Glomerular visceral epithelial cell (primary cell): ENCODE data around the gene NR2F1-AS1.
"Not testable (repeated sequence)": the region's sequence is repeated elsewhere in the genome, so short reads cannot be mapped to it uniquely, and the experiment has no call there.

Experiments
- DNase-seq: peaks from one replicate; pipeline ENCODE4 v3.0.0-alpha.2; 2016; ENCODE audit errors: extremely low spot score

Gene NR2F1-AS1

GRCh38 chr5:93517828-93518227, 63.2 kb downstream of the NR2F1-AS1 start:
- no peak for DNase-seq

DNA sequence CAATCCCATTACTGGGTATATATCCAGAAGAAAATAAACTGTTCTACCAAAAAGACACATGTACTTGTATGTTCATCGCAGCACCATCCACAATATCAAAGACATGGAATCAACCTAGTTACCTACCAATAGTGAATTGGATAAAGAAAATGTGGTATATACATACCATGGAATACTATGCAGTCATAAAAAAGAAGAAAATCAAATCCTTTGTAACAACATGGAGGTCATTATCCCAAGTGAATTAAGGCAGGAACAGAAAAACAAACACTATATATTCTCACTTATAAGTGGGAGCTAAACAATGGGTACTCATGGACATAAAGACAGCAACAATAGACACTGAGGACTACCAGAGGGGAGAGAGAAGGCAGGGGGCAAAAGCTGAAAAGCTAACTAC, 67.7 kb downstream of the NR2F1-AS1 start:
- DNase-seq = no peak

GRCh38 chr5:93512799-93513198, 68.2 kb downstream of the NR2F1-AS1 start:
- peak; percentile 45 for DNase-seq

- no peak for DNase-seq
Observed at GRCh38 chr5:93511445-93511844, 69.6 kb downstream of the NR2F1-AS1 start.

GRCh38 chr5:93510626-93511380, 70.2 kb downstream of the NR2F1-AS1 start:
- no peak for DNase-seq

DNA sequence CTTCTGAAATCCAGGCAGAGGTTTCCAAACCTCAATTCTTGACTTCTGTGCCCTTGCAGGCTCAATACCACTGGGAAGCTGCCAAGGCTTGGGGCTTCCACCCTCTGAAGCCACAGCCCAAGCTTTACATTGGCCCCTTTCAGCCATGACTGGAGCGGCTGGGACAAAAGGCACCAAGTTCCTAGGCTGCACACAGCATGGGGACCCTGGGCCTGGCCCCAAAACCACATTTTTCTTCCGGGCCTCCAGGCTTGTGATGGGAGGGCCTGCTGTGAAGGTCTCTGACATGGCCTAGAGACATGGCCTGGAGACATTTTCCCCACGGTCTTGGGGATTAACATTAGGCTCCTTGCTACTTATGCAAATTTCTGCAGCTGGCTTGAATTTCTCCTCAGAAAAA, 75.5 kb downstream of the NR2F1-AS1 start:
- DNase-seq = not testable (repeated sequence)

DNA sequence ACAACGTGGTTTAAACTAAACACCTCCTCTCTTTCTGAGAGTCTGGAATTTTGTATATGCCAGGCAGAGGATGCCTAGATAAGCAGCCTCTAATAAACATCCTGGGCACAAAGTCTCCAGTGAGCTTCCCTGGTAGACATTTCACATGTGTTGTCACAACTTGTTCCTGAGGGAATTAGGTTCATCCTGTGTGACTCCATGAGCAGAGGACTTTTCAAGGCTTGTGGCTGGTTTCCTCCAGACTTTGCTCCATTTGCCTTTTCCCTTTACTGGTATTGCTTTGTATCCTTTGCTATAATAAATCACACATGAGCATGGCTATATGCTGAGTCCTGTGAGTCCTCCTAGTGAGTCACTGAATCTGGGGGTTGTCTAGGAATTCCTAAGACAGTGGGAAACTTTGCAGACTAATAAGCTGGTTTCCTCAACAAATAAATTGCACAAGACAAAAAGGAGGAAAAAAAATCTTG, 77.4 kb downstream of the NR2F1-AS1 start:
- peak; percentile 70 for DNase-seq

DNA sequence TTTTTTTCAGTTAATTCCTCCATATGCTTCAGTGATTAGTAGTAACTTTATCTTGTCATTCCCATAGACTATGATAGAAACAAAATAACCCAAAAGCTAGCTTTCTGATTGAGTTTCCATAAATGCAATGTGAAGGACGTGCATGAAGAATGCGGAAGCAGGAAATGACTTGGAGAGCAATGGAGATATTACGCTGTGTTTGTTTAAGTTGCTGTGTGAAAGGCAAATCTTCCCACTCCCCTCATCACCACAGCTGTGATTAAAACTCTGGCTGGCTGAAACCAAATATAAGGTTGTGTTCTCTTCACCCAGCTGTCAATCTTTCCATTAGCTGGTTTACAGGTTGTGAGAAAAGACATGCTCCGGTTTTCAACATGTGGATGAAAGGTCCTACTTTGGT, 83.9 kb downstream of the NR2F1-AS1 start:
- no peak for DNase-seq

DNA sequence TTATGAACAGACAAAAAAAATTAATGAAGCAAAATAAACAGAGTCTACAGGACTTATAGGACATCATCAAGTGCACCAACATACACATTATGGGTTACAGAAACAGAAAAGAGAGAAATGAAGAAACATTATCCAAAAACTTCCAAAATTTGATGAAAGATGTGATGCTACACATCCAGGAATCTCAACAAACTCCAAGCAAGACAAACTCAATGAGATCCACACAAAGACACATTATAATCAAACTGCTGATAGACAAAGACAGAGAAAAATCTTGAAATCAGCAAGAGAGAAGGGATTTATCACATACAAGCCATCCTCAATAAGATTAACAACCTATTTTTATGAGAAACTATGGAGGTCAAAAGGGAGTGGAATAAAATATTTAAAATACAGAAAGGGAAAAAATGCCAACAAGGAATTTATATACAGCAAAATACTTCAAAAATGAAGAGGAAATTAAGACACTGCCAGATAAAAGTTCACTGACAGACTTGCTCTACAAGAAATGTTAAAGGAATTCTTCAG, 101.0 kb downstream of the NR2F1-AS1 start:
- no peak for DNase-seq

DNA sequence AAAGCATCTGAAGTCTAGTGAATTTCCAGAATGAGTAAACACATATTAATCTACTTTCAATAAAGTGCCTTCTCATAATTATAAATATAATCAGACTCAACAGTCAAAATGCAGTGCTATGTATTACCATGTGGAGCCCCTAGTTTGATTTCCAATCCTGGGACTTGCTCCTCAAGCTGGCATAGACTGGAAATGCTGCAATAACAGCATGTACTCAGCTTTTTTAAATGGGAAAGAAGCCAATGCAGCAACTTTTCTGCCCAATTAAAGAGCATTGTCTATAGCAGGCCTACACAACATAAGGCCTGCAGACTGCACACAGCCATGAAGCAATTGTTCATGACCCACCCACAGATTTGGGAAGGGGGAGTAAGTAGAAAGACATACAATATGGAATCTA, 103.2 kb downstream of the NR2F1-AS1 start:
- DNase-seq = no peak

GRCh38 chr5:93476251-93476742, 104.7 kb downstream of the NR2F1-AS1 start:
- DNase-seq = no peak

- DNase-seq = no peak
Observed at GRCh38 chr5:93462916-93463315, 118.1 kb downstream of the NR2F1-AS1 start.

DNA sequence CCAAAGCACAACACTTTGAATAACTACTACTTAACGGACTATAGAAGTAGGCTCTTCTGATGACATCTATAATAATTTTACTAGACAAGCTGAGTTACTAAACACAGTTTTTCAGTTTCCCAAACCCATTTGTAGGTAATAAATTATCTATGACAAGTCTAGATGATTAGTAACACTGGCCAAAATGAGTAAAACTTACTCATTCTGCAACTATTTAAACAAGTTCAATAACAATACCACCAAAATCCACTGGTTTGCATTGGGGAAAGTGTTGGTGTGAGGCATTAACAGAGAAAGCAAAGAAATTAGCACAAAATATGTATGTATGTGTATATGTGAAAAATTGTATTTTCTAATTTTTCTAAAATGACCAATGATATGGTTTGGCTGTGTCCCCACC, 119.3 kb downstream of the NR2F1-AS1 start:
- no peak for DNase-seq

DNA sequence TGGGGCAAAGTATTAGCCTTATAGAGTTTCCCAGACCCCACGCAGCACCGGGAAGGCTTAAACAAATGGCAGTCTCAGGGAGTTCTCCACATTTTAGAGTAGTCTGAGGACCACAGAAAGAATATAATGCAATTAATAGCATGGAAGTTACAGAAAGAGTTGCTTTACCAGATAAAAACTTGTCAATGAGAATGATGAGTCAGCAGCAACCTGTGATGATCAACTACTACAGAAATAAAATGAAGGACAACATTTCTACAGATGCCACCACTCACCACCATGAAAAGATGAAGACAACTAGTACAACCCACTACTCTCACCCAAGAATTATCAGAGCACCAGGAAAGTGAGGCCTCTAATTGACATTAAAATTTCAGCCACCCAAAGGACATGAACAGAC, 120.7 kb downstream of the NR2F1-AS1 start:
- no peak for DNase-seq

- not testable (repeated sequence) for DNase-seq
Observed at GRCh38 chr5:93456796-93457195, 124.2 kb downstream of the NR2F1-AS1 start.

DNA sequence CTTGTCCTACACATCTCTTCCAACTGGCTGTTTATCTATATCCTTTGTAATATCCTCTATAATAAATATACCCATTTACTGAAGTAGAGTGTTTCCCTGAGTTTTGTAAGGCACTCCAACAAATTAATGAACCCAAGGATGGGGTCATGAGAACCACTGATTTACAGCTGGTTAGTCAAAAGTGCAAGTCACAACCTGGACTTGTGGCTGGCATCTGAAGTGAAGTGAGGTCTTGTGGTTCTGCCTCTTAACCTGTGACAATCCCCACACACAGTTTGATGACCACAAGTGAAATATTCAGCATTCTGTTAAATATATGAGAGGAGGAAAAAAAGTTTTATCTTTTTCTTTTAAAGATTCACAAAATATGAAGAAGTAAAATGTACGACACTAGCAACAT, 126.1 kb downstream of the NR2F1-AS1 start:
- DNase-seq = peak; percentile 44

DNA sequence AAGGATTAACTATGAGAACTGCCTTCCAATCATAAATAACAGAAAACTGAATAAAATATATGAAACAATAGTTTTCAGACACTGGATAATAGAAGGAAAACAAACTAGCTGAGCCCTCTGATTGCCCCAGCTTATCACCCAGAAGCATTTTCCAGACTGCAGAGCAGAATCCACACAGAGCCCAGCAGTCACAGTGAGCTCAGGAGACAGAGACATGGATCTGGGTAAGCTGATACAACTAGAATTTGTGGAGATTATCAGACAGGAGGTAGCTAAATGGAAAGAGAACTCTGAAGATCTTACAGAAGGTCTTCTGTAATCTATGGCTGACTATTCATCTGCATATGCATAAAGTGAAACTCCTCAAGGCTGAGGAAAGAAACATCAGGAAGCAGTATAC, 128.8 kb downstream of the NR2F1-AS1 start:
- DNase-seq = no peak

DNA sequence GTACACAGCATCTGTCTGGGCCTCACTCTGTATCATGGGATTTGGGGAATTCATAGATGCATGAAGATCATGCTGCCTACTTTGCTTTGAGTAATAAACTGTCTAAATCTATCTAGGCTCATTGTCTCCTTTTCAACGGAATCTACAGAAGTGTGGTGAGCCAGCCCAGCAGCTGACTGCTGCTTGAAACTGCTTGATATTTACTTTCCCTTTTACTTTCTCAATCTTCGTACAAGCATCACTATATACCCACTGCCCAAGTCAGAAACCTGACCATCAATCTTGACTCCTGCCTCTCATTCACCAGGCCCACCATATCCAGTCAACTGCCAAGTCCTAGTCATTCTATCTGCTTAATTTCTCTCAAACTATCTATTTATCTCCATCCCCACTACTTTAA, 142.9 kb downstream of the NR2F1-AS1 start:
- DNase-seq = no peak

- no peak for DNase-seq
Observed at GRCh38 chr5:93436083-93436482, 144.9 kb downstream of the NR2F1-AS1 start.

DNA sequence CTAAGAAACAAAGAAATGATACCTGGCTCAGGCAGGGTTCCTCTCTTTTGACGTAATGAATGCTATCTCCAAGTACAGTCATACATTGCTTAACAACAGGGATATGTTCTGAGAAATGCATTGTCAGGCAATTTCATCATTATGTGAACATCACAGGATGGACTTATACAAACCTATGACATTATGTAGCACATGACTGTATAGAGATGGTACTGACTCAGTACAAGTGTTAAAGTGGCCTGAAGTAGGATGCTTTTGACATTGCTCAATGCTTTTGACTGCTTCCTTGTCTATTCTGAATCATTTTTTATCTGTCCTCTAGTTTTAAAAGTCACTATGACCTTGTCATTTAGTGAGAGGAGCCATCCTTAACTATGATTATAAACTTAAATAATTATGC, 147.6 kb downstream of the NR2F1-AS1 start:
- DNase-seq = no peak

- DNase-seq = no peak
Observed at GRCh38 chr5:93431250-93431649, 149.8 kb downstream of the NR2F1-AS1 start.

DNA sequence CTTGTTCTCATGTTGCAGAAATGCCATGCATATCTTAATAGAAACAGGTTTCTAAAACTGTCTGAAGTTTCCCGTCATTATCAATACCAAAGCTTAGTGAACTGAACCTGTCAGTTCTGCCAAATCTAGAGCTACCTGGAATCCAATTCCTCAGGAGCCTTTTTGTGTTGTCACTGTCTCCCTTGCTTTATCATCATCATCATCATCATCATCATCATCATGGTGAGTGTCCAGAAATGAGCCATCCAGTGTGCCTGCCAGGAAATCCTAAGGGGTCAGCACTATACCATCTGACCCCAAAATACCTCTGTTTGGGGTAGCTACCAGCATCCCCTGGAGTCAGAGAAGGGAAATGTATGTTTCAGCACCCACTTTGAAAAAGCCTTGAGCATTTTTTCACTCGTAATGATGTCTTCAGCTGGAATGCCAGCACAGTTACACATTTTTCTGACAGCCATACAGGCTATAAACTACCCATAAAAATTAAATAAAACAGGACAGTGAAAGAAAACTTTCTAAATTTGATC, 150.3 kb downstream of the NR2F1-AS1 start:
- no peak for DNase-seq

- no peak for DNase-seq
Observed at GRCh38 chr5:93430118-93430517, 150.9 kb downstream of the NR2F1-AS1 start.
